ENCODE measurements around the gene PCP4. TPM values are rescaled to one million over a fixed set of nuclear protein-coding genes. Genes with fewer than 3 reads are reported as not detected.

The PCP4 gene
- total RNA-seq: 49.3 TPM

GRCh38 chr21:39867198-39867650, at the start of gene PCP4:
PCP4 (plus strand) TSS chr21:39867438; CDS start chr21:39867502, 64 bp downstream.
- DNase-seq (ENCODE audit: low spot score): peak; percentile 73

- no peak for DNase-seq (ENCODE audit: low spot score)
Observed at GRCh38 chr21:39818557-39818956, 48.7 kb upstream of the PCP4 start.

DNA sequence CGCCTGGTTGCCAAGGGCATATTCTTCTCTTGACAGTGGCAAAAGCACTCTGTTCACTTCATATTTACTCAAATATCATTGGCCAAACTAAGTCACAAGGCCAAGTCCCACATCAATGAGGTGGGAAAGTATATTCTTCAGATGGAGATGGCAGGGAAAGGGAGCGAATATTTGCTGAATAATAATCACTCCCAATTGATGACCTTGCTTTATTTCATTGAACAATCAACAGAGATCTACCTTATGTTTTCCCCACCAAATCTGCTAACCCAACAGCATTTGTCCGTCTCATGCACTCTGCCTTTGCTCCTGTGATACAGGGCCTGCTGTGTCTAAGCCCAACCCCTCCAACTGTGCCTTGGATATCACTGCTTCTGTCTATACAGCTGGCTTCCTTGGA, 45.2 kb upstream of the PCP4 start:
- DNase-seq (ENCODE audit: low spot score): no peak

DNA sequence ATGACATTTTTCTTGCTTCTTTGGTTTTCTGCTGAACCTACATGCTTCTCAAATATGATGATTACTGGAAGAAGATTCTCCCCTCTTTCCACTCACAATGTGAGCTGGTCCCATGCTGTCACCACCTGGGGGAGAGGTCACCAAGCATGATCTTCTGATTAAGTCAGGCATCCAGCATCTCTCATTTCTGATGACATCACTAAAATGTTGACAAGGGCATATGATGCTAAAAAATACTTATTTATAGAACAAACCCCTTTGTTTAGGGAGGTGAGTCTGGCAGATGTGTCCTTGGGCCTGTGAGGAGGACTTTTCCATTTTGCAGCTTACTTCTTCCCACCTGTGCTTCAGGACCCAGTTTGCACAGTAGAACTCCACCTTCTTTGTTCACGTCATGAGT, 42.0 kb upstream of the PCP4 start:
- DNase-seq (ENCODE audit: low spot score): no peak

GRCh38 chr21:39834543-39834942, 32.7 kb upstream of the PCP4 start:
- DNase-seq (ENCODE audit: low spot score): no peak

GRCh38 chr21:39837861-39838359, 29.3 kb upstream of the PCP4 start:
- no peak for DNase-seq (ENCODE audit: low spot score)

DNA sequence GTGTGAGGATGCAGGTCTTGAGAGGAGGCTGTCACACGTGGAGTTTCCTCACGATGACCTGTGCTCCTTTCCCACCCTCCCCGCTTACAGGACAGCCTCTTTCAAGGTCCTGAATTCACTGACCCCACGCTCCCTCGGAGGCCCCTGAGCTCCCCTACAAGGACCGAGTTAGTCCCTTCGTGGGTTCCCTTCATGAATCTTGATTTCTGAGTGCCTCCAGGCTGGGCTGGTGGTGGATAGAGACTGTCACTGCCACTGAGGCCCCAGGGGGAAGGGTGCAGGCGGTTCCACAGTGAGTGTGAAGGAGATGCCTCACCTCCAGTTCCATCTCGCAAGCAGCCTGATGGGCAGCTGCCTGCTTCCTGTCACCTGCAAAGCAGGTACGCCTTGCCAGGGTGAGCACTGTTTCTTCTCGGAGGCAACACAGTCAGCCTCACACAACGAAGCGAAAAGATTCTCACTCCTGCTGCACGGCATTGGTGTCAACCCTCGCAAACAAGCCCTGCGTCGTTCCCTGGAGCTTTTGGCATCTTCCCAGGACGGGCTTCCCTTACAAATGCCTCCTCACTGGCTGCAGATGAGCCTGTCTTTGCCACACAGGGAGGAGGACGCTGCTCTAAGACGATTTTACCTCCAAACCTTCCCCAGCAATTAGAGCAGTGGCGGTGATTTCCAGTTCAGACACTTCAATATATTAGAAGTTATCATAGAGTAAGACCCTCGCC, 26.7 kb upstream of the PCP4 start:
- no peak for DNase-seq (ENCODE audit: low spot score)

DNA sequence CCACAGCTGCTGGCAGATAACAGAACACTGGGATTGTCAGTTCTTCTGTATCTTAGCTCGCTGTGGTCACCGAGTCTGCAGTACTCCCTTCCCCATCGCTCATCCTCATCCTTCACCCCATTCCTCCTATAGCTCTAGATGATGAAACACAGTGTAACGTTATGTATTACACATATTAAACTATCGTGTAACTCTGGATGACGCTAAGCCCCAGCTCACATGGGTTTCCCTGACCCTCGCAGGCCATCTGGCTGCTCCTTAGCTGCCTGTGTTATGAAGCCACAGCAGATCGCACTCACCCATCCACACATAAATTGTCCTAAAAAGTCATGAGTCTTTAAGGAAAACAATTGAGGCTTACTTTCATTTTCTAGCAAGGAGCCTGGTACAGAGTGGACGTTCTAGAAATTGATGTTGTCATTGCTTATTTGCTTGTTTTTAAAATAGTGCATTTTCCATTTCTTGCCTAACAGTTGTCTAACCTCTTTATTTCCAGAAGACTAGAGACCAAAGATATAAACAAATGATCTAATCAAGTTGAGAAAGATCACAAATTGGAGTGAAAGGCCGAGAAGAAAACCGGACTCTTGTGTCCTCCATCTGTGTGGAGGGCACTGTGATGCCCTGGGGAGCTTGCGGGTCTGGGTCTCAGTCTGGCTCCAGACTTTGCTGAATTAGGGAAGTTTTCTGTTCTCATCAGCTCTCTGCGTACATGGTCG, 24.3 kb upstream of the PCP4 start:
- no peak for DNase-seq (ENCODE audit: low spot score)

DNA sequence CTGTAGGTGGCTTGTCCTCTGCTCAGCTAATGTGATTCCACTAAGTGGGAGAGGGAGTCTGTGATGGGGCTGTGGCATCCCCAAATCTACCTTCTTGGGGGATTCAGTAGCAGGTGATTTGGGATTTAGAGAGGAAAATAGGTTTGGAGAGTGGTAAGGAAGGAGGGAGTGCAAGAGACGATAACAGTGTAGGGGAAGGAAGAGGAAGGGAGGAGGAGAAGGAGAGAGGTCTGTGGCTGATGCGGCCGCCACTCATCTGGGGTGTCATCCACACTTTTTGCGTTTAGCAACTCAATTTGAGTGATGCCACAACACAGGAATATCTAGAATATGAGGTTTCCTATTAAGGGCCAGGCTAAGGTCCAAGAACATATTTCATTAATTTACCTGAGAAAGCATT, 23.8 kb upstream of the PCP4 start:
- no peak for DNase-seq (ENCODE audit: low spot score)

DNA sequence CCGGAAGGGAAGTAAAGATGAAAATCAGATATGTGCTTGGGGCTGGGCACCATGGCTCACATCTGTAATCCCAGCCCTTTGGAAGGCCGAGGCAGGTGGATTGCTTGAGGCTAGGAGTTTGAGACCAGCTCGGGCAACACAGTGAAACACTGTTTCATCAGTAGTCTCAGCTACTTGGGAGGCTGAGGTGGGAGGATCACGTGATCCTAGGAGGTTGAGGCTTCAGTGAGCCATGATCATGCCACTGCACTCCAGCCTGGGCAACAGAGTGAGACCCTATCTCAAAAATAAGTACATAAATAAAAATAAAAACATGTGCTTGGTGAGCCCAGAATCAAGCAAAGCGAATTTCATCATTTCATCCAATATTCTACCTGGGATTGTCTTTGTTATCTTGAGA, 23.3 kb upstream of the PCP4 start:
- DNase-seq (ENCODE audit: low spot score): no peak

DNA sequence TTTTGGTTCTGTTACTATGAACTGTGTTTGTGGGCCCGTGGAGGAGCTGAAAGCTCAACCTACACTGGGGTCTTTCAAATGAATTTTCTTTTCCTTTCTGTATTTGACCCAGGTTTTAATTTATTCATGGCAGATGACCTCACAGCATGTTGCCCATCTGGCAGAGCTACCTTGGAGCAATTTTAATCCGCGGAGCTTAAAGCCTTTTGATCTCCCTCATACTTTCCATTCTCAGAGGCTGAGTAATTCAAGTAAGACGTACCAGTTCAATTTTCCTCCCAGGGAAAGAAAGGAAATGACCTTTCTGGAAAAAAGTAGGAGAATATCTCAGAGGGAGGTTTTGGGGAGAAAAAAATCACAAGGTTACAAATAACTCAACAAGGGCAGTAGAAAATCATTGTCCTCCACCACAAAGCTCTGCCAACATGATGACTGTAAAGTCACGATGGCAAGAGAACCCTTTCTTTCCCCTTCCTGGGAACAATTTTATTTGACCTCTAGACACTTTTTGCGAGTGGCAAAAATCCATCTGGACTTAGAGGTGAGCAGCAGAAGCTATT, 21.6 kb upstream of the PCP4 start:
- no peak for DNase-seq (ENCODE audit: low spot score)

- DNase-seq (ENCODE audit: low spot score): no peak
Observed at GRCh38 chr21:39847877-39848276, 19.4 kb upstream of the PCP4 start.

GRCh38 chr21:39849014-39849655, 18.1 kb upstream of the PCP4 start:
- no peak for DNase-seq (ENCODE audit: low spot score)

DNA sequence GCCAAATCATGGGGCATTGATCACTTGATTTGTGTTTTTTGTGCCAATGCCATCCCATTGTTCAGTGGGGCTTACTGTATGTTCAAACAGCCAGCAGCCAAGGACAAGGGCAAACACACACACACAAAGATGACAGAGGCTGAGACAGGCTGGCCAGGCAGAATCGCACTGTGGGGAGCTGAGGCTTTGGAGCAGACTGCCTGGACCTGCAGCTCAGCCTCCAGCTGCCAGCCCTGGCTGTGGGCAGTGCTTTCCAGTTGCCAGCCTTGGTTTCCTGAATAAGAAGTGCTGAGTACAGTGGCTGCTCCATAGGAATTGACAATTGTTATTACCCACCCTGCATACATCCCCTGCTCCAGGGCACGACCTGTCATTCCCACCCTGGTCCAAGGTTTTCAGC, 16.9 kb upstream of the PCP4 start:
- no peak for DNase-seq (ENCODE audit: low spot score)

DNA sequence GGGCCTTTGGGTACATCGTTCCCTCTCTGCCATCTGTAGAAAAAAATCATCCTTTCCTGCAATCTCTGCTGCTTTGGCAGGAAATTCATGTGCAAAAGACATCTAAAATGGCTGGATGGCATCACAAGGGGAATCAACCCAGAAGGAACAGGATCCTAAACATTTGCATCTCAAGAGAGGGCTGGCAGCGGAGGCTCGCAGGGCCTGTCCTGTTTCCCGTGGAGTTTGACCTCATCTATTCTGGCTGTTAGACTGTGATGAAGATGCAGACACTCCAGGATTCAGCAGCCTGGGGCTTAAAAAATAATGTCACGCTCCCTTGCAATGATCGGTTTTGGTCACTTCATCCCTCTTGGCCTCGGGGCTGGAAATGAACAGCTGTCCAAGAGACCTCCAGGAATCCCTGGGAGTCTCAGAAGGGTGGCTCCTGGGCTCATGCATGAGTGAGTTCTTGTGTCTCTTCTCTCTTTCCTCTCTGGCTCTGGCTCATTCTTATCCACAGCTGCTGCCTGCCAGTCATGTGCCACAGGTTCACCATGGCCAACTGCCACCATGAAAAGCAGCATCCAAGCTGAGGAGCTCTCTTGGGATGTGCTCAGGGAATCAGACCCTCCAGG, 16.1 kb upstream of the PCP4 start:
- DNase-seq (ENCODE audit: low spot score): no peak

DNA sequence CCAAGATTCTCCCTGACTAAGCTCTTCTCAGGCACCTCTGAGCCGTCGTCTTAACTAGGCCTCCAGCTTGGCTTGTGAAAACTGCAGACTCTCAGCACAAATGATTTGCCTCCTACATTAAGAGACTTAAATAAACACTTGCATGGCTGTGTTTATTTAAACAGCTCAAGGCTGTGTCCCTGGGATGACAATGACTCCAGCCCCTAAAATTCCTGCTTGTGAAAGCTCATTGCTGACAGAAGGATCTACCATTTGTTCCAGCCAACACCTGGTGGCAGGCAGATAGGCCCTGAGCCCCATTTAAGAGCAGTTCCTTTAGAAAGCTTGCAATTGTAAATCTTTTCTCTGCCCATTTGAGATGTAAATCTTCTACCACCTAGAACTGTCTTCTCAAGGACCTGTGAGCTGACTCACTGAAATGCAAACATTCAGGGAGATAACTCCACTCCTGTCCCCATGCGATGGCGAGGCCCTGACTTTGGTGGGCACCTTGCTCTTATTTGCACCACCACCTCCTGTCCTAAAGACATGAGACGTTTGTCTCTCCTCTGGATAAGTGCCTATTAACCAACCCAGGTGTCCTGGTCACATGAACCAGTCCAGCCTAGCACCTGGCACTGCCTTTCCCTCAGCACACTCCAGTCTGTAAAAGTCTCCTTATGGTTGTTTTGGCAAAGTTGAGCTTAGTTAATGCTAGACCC, 15.1 kb upstream of the PCP4 start:
- no peak for DNase-seq (ENCODE audit: low spot score)

GRCh38 chr21:39852726-39853500, 14.3 kb upstream of the PCP4 start:
- DNase-seq (ENCODE audit: low spot score): no peak

DNA sequence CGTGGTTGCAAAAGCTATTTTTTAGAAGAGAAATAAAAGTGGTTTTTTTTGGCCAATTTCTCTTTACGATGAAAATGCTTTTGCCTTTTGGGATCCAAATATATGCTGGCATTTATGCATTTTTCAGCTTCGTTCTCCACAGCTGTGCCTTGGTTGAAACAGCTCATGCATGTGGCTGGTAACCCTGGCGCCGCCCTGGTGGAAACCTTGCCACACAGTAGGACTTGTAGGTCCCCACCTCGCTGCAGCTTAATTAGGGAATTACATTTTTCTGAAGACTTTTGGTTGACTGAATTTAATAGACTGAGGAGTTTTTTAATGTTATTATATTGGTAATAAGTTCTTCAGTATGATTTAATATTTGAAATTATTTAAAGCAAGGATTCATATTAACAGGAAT, 12.7 kb upstream of the PCP4 start:
- DNase-seq (ENCODE audit: low spot score): no peak

- no peak for DNase-seq (ENCODE audit: low spot score)
Observed at GRCh38 chr21:39855595-39855994, 11.6 kb upstream of the PCP4 start.

DNA sequence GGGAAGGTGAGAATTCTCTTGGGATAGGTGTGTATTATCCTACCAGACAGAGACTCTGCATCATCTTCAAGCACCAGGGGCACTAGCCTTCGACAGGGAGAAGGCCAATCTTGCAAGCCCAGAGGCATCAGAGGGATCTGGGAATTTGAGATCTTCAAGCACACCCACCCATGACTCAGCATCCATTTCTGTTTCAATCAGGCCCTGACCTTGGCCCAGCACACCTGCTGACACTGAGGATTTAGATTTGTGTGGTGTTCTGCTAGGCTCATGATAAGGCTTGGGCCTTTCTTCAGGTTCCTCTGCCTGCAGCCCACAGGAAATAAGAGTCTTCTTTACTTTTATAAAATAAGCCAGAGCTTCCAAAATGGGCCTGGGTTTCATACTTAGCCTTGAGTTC, 6.6 kb upstream of the PCP4 start:
- DNase-seq (ENCODE audit: low spot score): no peak

DNA sequence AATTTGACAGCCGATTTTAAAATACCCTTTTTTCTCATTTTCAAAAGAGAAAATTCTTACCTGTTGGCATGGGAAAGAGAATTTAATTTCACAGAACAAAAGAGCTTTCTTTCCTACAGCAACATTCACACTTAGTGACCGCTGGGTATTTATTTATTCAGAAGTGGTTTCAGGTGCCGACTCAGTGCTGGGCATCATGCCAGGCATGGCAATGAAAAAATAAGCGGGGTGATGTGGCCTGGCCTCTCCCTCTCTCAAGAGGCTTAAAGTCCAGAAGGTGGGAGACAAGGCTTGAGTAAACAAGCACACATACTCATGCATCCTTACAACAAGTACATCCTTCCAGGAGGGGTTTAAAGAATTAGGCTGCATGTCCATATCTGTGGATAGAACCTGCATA, 4.1 kb upstream of the PCP4 start:
- no peak for DNase-seq (ENCODE audit: low spot score)

Measured in ureter (tissue), 1 donor.